GM12873 (cell line): Measurements from ENCODE around the gene COX7A2L.

Experiments used
- TF ChIP-seq, protein P1 (sequence below): IDR thresholded peaks from 2 replicates; pipeline ENCODE4 v1.5.1; 2012; ENCODE audit warnings: low read depth, mild to moderate bottlenecking, moderate library complexity, low read length, control low read depth; ENCODE audit not compliant: insufficient read depth; ENCODE audit errors: missing control alignments

The COX7A2L gene

DNA sequence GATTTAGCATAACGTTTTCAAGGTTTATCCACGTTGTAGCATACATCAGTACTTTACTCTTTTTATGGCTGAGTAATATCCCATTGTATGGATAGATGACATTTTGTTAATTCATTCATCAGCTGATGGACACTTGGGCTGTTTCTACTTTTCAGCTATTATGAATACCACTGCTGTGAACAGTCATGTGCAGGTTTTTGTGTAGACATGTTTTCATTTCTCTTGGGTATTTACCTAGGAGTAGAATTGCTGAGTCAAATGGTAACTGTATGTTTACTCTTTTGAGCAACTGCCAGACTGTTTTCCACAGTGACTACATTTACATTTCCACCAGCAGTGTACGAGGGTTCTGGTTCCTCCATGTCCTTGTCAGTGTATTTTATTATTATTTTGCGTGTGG, 33.9 kb downstream of the COX7A2L start:
- TF ChIP-seq, protein P1, sequence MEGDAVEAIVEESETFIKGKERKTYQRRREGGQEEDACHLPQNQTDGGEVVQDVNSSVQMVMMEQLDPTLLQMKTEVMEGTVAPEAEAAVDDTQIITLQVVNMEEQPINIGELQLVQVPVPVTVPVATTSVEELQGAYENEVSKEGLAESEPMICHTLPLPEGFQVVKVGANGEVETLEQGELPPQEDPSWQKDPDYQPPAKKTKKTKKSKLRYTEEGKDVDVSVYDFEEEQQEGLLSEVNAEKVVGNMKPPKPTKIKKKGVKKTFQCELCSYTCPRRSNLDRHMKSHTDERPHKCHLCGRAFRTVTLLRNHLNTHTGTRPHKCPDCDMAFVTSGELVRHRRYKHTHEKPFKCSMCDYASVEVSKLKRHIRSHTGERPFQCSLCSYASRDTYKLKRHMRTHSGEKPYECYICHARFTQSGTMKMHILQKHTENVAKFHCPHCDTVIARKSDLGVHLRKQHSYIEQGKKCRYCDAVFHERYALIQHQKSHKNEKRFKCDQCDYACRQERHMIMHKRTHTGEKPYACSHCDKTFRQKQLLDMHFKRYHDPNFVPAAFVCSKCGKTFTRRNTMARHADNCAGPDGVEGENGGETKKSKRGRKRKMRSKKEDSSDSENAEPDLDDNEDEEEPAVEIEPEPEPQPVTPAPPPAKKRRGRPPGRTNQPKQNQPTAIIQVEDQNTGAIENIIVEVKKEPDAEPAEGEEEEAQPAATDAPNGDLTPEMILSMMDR, result no peak

DNA sequence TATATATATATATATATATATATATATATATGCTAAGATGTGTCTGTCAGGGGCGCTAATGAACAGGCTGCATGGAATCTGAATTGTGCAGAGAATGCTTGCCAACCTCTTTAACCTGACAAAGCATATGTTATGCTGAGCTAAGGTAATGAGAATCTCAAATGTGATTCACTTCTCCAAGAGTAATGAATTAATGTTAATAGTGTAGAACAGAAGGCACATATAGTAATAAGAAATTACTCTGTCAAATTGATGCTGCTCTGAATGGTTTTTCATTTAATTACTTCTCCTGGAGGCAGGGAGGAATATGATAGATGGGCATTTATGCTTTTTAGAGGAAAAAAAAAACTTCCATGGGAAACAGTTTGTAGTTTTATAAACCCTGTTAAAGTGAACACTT, 35.4 kb downstream of the COX7A2L start:
- TF ChIP-seq, protein P1, result no peak

DNA sequence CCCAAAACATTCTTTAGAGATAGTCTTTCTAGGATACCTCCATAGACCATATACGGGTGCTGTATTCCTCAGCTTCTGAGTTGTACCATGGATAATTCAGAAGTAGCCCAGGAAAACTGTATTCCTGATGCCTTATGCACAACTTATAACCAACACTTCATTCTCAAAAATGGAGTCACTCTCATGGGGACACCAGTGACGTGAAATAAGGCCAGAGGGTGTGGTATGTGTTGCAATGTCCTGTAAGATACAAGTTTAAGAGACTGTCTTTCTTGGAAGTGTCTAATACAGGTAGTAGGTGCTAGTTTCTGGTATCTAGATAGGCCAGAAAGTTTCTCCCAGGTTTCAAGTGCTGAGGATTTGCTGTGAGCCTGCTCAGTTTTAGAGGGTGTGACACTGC, 36.1 kb downstream of the COX7A2L start:
- TF ChIP-seq, protein P1, result no peak

DNA sequence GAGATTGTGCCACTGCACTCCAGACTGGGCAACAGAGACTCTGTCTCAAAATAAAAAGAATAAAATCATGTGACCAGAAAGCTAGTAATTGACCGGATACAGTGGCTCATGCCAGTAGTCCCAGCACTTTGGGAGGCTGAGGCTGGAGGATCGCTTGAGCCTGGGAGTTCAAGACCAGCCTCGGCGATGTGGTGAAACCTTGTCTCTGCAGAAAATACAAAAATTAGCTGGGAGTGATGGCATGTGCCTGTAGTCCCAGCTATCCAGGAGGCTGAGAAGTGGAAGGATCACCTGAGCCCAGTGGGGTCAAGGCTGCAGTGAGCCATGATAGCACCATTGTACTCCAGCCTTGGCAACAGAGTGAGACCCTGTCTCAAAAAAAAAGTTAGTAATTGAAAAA, 36.8 kb downstream of the COX7A2L start:
- TF ChIP-seq, protein P1, result no peak

DNA sequence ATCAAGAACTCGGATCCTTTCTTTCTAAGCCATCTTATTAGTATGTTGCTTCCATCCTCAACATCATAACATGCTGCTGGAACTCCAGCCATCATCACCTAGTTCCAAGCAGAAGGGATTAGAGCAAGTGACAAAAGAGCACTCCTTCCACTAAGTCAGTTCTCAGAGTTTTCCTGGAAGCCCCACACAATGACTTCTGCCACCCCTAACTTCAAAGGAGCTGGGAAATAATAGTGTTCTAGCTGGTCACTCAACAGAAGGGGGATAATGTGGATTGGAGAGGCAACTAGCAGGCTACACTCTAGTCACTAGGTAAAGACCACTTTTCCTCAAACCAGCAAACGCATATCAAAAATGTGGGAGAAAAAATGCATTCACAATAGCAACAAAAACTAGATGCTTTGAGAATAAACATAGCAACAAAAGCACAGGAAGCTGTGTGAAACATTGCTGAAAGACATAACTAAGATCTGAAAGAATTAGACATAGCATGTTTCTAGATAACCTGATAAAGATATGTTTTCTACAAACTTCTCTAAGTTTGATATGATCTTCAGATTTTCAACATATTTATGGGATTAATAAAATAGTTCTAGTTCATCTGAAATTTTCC, 39.5 kb downstream of the COX7A2L start:
- TF ChIP-seq, protein P1, result no peak

DNA sequence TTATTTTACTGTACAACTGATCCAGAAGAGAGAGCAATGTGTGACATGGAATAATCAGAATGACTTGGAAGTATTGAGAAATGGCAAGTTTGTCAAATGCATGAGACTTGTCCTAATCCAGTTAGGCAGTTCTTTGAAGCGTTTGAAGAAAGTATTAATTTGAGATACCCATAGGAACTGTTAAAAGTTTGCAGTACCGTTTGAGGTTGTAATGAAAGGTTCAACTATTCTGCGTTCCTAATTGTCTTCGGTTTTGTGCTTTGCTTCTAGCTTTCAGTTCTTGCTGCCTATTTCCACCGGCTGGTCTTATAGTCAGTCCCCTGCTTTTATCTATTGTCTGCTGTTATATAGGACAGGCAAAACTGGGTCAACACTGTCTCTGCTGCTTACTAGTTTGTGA, 41.8 kb downstream of the COX7A2L start:
- TF ChIP-seq, protein P1, result no peak

DNA sequence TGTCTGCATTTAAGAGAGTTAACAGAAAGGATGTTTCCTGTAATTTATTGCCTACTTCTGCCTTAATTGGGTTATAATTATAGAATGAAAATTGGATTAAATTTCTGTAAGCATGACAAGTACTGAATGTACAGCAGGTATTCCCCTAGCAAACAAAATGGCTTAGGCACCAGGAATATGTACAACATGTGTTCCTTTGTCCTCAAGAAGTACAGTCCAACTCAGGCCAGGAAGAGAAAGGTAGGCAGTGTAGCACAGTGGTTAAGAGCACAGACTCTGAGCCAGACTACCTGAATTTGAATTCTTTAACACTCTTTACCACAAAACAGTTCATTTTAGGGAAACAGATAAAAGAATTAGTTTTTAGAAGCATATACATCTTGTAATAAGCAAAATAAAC, 43.1 kb downstream of the COX7A2L start:
- TF ChIP-seq, protein P1, result no peak

DNA sequence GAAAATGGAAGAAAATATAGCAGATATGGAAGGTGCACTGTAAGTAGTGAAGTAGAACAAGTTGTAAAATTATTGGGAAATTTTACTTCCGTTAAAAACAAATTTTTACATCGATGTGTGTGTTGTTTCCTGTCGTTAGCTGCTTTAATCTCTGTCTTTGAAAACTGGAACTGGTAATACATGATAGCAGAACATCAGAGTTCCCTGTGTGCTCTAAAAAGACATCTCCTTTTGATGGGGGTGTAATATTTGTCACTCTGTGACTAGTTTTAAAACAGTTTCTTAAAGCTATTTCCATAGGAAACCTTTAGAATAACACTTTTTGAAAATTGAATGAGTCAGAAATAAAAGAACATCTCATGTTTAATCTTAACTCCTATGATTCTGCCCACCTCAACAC, 43.5 kb downstream of the COX7A2L start:
- TF ChIP-seq, protein P1, result no peak
